GM12892 (cell line): ENCODE results near the gene CHPF2.

Experiments used
- POLR2A ChIP-seq: IDR thresholded peaks from 2 replicates; pipeline ENCODE4 v1.6.1; 2011; ENCODE audit warnings: low read depth, low read length, control low read depth
- POLR2AphosphoS5 ChIP-seq: IDR thresholded peaks from 2 replicates; pipeline ENCODE4 v1.6.1; 2011; ENCODE audit warnings: low read depth, low read length, control low read depth

GRCh38 chr7:151277631-151278030 lies 45.3 kb downstream of the CHPF2 start:
- TF ChIP-seq POLR2A = no peak
- no peak for TF ChIP-seq POLR2AphosphoS5
